GM21737 (cell line): ENCODE results near the gene TGIF1.

Experiments used
- ATAC-seq: cut with Tn5 transposase; IDR thresholded peaks from one replicate; pipeline ENCODE4 v1.9.1; 2021; ENCODE audit warnings: mild to moderate bottlenecking, moderate library complexity; ENCODE audit not compliant: unreplicated experiment

The TGIF1 gene

GRCh38 chr18:3480827-3481573 lies 31.0 kb downstream of the TGIF1 start:
- no peak for ATAC-seq

GRCh38 chr18:3481696-3482210 lies 31.8 kb downstream of the TGIF1 start:
- no peak for ATAC-seq

GRCh38 chr18:3482258-3482657 lies 32.3 kb downstream of the TGIF1 start:
- ATAC-seq, result no peak

- no peak for ATAC-seq
These were observed 35.5 kb downstream of the TGIF1 start for GRCh38 chr18:3485153-3486149.

GRCh38 chr18:3486512-3486911 lies 36.5 kb downstream of the TGIF1 start:
- no peak for ATAC-seq

- no peak for ATAC-seq
These were observed 39.5 kb downstream of the TGIF1 start for GRCh38 chr18:3489462-3489861.

- no peak for ATAC-seq
These were observed 42.1 kb downstream of the TGIF1 start for GRCh38 chr18:3491981-3492555.

- no peak for ATAC-seq
These were observed 42.7 kb downstream of the TGIF1 start for GRCh38 chr18:3492721-3493120.

- no peak for ATAC-seq
These were observed 43.7 kb downstream of the TGIF1 start for GRCh38 chr18:3493501-3494244.

- no peak for ATAC-seq
These were observed 44.2 kb downstream of the TGIF1 start for GRCh38 chr18:3494245-3494526.

- no peak for ATAC-seq
These were observed 44.6 kb downstream of the TGIF1 start for GRCh38 chr18:3494569-3494968.

- ATAC-seq, result no peak
These were observed 45.9 kb downstream of the TGIF1 start for GRCh38 chr18:3495691-3496430.

- ATAC-seq, result no peak
These were observed 48.9 kb downstream of the TGIF1 start for GRCh38 chr18:3498698-3499471.

GRCh38 chr18:3499501-3499900 lies 49.5 kb downstream of the TGIF1 start:
- ATAC-seq, result no peak

- no peak for ATAC-seq
These were observed 50.0 kb downstream of the TGIF1 start for GRCh38 chr18:3500016-3500415.

- ATAC-seq, result no peak
These were observed 52.7 kb downstream of the TGIF1 start for GRCh38 chr18:3502650-3503049.

GRCh38 chr18:3504637-3505036 lies 54.7 kb downstream of the TGIF1 start:
- no peak for ATAC-seq

- ATAC-seq, result no peak
These were observed 58.9 kb downstream of the TGIF1 start for GRCh38 chr18:3508576-3509549.
